HFF-Myc (cell line): Measurements from ENCODE around the gene UBE4A.

Experiments used
- DNase-seq: peaks from one replicate; pipeline ENCODE4 v3.0.0-alpha.2; 2011; ENCODE audit warnings: low read depth; ENCODE audit errors: extremely low read depth
- H3K4me3 ChIP-seq: replicated peaks from 2 replicates; pipeline ENCODE4 v1.5.1; 2011; ENCODE audit warnings: low read depth, mild to moderate bottlenecking, control low read depth, low read length
- TF ChIP-seq, protein P1 (sequence below): IDR thresholded peaks from 2 replicates; pipeline ENCODE4 v1.5.1; 2012; ENCODE audit warnings: mild to moderate bottlenecking, low read depth, low read length, control low read depth; ENCODE audit errors: missing control alignments

UBE4A gene

DNA sequence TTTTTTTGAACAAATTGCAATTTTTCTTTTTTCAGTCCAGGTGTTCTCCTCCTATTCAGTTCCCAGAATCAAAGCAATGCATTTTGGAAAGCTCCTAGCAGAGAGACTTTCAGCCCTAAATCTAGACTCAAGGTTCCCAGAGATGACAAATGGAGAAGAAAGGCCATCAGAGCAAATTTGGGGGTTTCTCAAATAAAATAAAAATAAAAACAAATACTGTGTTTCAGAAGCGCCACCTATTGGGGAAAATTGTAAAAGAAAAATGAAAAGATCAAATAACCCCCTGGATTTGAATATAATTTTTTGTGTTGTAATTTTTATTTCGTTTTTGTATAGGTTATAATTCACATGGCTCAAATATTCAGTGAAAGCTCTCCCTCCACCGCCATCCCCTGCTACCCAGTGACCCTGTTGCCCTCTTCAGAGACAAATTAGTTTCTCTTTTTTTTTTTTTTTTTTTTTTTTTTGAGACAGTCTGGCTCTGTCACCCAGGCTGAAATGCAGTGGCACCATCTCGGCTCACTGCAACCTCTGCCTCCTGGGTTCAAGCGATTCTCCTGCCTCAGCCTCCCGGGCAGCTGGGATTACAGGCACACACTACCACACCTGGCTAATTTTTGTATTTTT is 6.2 kb upstream of the UBE4A start:
- H3K4me3 ChIP-seq, result no peak overlapping the region
- no peak for DNase-seq
- TF ChIP-seq, protein P1, sequence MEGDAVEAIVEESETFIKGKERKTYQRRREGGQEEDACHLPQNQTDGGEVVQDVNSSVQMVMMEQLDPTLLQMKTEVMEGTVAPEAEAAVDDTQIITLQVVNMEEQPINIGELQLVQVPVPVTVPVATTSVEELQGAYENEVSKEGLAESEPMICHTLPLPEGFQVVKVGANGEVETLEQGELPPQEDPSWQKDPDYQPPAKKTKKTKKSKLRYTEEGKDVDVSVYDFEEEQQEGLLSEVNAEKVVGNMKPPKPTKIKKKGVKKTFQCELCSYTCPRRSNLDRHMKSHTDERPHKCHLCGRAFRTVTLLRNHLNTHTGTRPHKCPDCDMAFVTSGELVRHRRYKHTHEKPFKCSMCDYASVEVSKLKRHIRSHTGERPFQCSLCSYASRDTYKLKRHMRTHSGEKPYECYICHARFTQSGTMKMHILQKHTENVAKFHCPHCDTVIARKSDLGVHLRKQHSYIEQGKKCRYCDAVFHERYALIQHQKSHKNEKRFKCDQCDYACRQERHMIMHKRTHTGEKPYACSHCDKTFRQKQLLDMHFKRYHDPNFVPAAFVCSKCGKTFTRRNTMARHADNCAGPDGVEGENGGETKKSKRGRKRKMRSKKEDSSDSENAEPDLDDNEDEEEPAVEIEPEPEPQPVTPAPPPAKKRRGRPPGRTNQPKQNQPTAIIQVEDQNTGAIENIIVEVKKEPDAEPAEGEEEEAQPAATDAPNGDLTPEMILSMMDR, result peak; percentile 21

DNA sequence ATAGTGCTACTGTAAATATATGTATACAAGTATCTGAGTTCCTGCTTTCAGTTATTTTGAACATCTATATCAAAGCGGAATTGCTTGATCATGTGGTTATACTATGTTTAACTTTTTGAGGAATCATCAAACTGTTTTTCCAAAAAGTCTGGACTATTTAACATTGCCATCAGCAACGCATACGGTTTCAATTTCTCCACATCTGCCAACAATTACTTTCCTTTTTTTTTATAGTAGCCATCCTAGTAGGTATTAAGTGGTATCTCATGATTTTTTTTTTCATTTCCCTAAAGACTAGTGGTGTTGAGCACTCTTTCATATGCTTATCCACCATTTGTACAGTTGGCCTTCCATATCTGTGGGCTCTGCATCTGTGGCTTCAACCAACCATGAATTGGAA is 1.3 kb upstream of the UBE4A start:
- H3K4me3 ChIP-seq, result no peak overlapping the region
- TF ChIP-seq, protein P1, result no peak
- DNase-seq, result peak; percentile 60

DNA sequence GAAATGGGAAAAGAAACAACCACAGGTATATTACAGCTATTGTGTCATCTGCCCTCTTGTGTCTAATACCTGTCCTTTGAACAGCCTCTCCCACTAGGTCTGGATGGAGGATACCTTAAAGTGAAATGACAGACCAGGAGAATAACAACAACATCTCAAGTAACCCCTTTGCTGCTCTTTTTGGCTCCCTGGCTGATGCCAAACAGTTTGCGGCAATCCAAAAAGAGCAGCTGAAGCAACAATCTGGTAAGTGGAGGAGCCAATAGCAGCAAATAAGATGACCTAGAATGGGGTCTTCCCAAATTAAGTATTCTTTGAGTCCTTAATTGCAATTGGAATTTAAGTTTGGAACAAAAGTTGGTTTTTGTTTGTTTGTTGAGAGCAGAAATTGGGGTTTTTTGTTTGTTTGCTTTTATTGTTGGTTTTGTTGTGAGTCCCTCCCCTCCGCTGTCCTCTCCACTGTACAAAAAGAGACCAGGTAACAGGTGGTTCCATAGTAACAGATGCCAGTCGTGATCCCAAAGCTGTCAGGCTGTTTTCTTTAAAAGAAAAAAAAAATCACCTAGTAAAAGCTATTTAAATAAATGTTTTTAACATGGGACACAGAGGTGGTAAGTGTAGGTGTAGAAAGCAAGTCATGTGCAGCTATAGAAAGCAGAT is 5.7 kb downstream of the UBE4A start:
- TF ChIP-seq, protein P1, result no peak
- DNase-seq, result no peak
- no peak overlapping the region for H3K4me3 ChIP-seq

DNA sequence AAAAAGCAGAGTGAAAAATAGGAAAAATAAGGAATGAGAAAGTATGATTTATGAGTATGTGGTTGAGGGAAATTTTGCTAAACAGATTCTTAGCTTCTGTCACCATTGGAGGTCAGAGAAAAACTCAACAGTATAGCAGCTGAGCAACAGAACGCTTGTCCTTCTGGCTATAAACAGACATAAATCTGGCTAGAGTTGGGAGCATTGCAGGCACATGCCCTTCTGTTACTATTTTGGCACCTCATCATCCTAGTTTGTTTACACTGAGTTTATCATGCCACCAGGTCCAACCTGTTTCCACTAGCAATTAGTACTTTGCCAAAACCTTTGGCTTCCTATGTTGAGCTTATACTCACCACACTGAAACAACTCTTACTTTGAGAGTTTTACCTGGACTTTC is 6.9 kb downstream of the UBE4A start:
- no peak for DNase-seq
- H3K4me3 ChIP-seq, result no peak overlapping the region
- TF ChIP-seq, protein P1, result no peak

DNA sequence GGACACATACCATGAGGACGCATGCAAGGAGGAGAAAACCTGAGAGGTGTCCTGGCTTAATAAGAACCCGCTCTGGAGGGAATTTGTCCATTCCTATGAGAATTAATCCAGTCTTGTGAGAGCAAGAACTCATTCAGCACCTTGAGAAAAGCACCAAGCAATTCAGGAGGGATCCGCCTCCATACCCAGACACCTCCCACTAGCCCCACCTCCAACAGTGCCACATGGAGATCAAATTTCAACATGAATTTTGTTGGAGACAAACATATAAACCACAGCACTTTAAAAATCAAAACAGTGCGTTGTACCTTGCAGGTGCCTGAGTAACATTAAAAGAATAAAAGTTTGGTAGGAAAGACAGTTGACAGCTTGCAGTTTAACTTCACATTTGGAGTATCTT is 11.4 kb downstream of the UBE4A start:
- TF ChIP-seq, protein P1, result no peak
- no peak for DNase-seq
- no peak overlapping the region for H3K4me3 ChIP-seq

DNA sequence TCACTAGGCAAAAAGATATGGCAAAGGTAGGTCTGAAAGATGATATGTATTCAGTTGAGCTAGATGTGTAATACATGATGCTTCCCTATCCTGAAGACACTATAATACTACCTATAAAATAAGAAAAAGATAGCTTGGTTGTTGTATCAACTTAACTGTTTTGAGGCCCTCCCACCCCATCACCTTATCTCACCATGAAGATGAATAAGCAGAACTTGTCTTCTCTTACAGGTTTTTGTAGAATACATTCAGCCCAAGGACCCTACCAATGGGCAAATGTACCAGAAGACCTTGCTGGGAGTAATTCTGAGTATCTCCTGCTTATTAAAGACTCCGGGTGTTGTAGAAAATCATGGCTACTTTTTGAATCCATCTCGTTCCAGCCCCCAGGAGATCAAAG is 13.9 kb downstream of the UBE4A start:
- DNase-seq, result no peak
- no peak overlapping the region for H3K4me3 ChIP-seq
- TF ChIP-seq, protein P1, result no peak

DNA sequence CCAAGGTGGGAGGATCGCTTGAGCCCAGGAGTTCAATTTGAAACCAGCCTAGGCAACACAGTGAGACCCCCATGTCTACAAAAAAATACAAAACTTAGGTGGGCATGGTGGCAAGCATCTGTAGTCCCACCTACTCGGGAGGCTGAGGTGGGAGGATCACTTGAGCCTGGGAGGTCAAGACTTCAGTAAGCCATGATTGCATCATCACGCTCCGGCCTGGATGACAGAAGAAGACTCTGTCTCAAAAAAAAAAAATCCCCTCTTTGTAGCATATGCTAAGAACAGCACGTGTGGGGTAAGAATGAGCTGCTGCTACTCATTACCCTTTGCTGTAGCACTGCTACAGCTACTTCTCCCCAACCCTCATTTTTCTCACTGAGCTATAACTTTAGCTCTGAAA is 14.5 kb downstream of the UBE4A start:
- DNase-seq, result no peak
- no peak overlapping the region for H3K4me3 ChIP-seq
- TF ChIP-seq, protein P1, result no peak
